Naive thymus-derived CD4-positive, alpha-beta T cell (primary cell): ENCODE measurements around the gene TRIB2. TPM values are rescaled to one million over a fixed set of nuclear protein-coding genes. Genes with fewer than 3 reads are reported as not detected.

Source experiments
- ATAC-seq: fragments of 150-1000 bp; cut with Tn5 transposase; 2 replicates; pipeline ENCODE4 v1.10.0; 2021; ENCODE audit warnings: mild to moderate bottlenecking, moderate library complexity
- CTCF ChIA-PET: fragments of 350-600 bp; sonication (Branson Sonifier 250); formaldehyde crosslinking; loops from one replicate; lab custom pipeline; 2021; ENCODE audit warnings: antibody characterized with exemption; lab: Charles Lee
- POLR2A ChIA-PET: fragments of 350-600 bp; sonication (Branson Sonifier 250); formaldehyde crosslinking; loops from one replicate; lab custom pipeline; 2021; ENCODE audit warnings: antibody characterized with exemption, inconsistent platforms; lab: Charles Lee
- DNase-seq, 9 donors: peaks; one replicate each; pipeline versions ENCODE4 v3.0.0 to v3.0.0-alpha.2; 2020 to 2022; ENCODE audit warnings: mixed read lengths in 1 of 9
- H3K27ac ChIP-seq: one replicate; pipeline ENCODE4 v1.7.0; 2013; ENCODE audit warnings: mild to moderate bottlenecking, low read depth, low read length, moderate library complexity
- H3K27me3 ChIP-seq, 2 donors: one replicate each; pipeline ENCODE4 v1.7.0; 2013; ENCODE audit warnings: low read length in 2 of 2, mild to moderate bottlenecking in 2 of 2, moderate library complexity in 2 of 2; ENCODE audit not compliant: control insufficient read depth in 2 of 2, insufficient read depth in 2 of 2
- H3K36me3 ChIP-seq, 3 experiments: 1 replicate in 2 of 3; 2 replicates in 1 of 3; pipeline ENCODE4 v1.7.0; 2013; ENCODE audit warnings: low read length in 3 of 3, mild to moderate bottlenecking in 3 of 3, moderate library complexity in 1 of 3; ENCODE audit not compliant: insufficient read depth in 3 of 3, control insufficient read depth in 2 of 3
- H3K4me1 ChIP-seq, 2 donors: one replicate each; pipeline ENCODE4 v1.7.0; 2013; ENCODE audit warnings: low read length in 2 of 2, mild to moderate bottlenecking in 2 of 2, moderate library complexity in 1 of 2; ENCODE audit not compliant: control insufficient read depth in 2 of 2, insufficient read depth in 2 of 2
- H3K4me3 ChIP-seq: 2 replicates; pipeline ENCODE4 v1.7.0; 2013; ENCODE audit warnings: mild to moderate bottlenecking, low read length
- H3K9me3 ChIP-seq, 3 experiments: 1 replicate in 2 of 3; 2 replicates in 1 of 3; pipeline ENCODE4 v1.7.0; 2013; ENCODE audit warnings: low read length in 3 of 3; ENCODE audit not compliant: control insufficient read depth in 2 of 3
- H3K27ac Mint-ChIP-seq, 9 donors: one replicate each; pipeline ENCODE4 v1.8.0; 2020 to 2022; ENCODE audit warnings: mixed read lengths in 9 of 9, mild to moderate bottlenecking in 8 of 9, moderate library complexity in 5 of 9, inconsistent platforms in 2 of 9
- H3K27me3 Mint-ChIP-seq, 5 donors: one replicate each; pipeline ENCODE4 v1.8.0; 2021 to 2022; ENCODE audit warnings: mixed read lengths in 5 of 5, mild to moderate bottlenecking in 1 of 5
- H3K36me3 Mint-ChIP-seq, 5 donors: one replicate each; pipeline ENCODE4 v1.8.0; 2020 to 2022; ENCODE audit warnings: mixed read lengths in 5 of 5, mild to moderate bottlenecking in 3 of 5, inconsistent platforms in 1 of 5
- H3K4me1 Mint-ChIP-seq, 7 donors: one replicate each; pipeline ENCODE4 v1.8.0; 2020 to 2022; ENCODE audit warnings: mixed read lengths in 7 of 7, mild to moderate bottlenecking in 3 of 7, inconsistent platforms in 1 of 7
- H3K4me3 Mint-ChIP-seq, 10 donors: one replicate each; pipeline ENCODE4 v1.8.0; 2020 to 2022; ENCODE audit warnings: mild to moderate bottlenecking in 10 of 10, mixed read lengths in 10 of 10, moderate library complexity in 6 of 10, inconsistent platforms in 2 of 10
- H3K9me3 Mint-ChIP-seq, 11 donors: one replicate each; pipeline ENCODE4 v1.8.0; 2020 to 2022; ENCODE audit warnings: mixed read lengths in 11 of 11, mild to moderate bottlenecking in 4 of 11, inconsistent platforms in 1 of 11, moderate library complexity in 1 of 11
- intact Hi-C, 2 donors: fragments of 100-400 bp; cut with micrococcal nuclease; formaldehyde crosslinking; loops; one replicate each; pipeline ENCODE4 v1.15.1; 2023
- polyA plus RNA-seq, 2 donors: library from polyadenylated mRNA; unstranded; fragments of 300-500 nt; fragmentation: Illumina TruSeq; gene quantifications; one replicate each; pipeline ENCODE4 v1.2.3, GENCODE V29; 2021
- total RNA-seq, 6 experiments: library from RNA in 5 of 6; stranded (reverse) in 5 of 6; gene quantifications; 1 replicate in 5 of 6; 2 replicates in 1 of 6; pipeline ENCODE4 v1.2.3 and lab custom pipeline; 2021 to 2026

The TRIB2 gene
- total and polyA plus RNA-seq, 7 experiments from 2014 or later: 41.3 to 125 (median 90.7) TPM

DNA sequence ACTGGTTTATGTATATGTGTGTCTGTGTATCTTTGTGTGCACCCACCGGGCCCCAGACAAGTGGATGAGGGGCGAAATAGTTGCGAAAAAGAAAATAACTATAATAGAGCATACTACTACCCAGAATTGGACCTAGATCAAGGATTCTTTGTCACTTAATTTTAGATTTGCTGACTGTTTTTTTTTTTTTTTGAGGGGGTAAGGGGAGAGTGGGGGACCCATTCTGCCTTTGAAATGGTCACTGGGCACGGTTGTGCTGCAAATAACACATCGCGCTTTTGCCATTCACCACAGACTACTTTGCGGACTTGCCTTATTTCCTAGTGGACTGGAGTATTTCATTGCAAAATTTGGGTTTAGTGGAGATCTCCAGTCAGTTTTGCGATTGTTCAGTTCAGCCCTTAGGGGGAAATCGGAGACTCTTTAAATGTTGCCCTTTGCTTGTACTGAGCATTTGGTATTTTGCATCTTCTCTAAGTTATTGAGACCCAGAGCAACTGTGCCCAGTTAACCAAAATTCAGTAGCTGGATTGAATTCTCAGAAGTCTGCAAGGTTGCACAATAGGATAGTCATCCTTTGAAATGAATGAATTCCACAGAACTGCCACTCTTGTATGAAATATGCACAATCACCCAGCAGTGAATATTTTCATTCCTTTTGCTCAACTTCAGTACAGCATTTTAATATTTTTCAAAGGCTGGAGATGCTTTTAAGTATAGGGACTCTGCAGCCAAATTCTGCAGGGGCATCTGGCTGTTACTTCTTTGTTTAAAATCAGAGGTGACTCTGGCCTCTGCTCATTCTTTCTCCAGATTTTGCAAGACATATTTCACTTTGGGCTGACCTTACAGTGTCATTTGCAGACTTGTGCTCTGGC, 2.9 kb downstream of the TRIB2 start:
- Histone ChIP-seq H3K4me1 (peaks cover 22 to 40% of the 10 kb centered on the region in 2 donors), H3K9me3 (no peaks in the 10 kb centered on the region), H3K36me3 (peaks cover 7 to 39% (median 9%) of the 10 kb centered on the region in 3 experiments), H3K4me3 (peak overlapping the region; percentile 86), H3K27ac (peak overlapping the region; percentile 88), H3K27me3 (no peaks in the 10 kb centered on the region)
- CTCF ChIA-PET: interaction anchor here (0.7 to 2.9 kb wide), 5 partner anchors 10 to 305 kb away, joined by 3 to 19 read pairs (median 7); no protein-coding TSS in a partner anchor
- ATAC-seq: no peak
- DNase-seq: no peak
- Mint-ChIP-seq H3K27me3 (peaks cover 0 to 15% (median 0%) of the 10 kb centered on the region in 5 donors), H3K4me1 (peaks cover 54 to 72% (median 70%) of the 10 kb centered on the region in 7 donors), H3K36me3 (peaks cover 14 to 46% (median 17%) of the 10 kb centered on the region in 5 donors), H3K9me3 (peaks cover 0 to 4% (median 0%) of the 10 kb centered on the region in 11 donors), H3K27ac (peak overlapping the region; percentile 81 to 97 (median 93)), H3K4me3 (peak overlapping the region; percentile 88 to 100 (median 99))
- POLR2A ChIA-PET: interaction anchor here (0.6 to 2.7 kb wide), 3 partner anchors 10 to 234 kb away, joined by 3 to 14 read pairs (median 8); no protein-coding TSS in a partner anchor
- intact Hi-C loops: loop anchor here (1.0 to 10.0 kb wide), 14 partner anchors 9 to 1565 kb away; partner anchors contain the start of genes LPIN1 (in 1 of the 2), ROCK2 (in 1 of the 2) and SLC66A3 (in 1 of the 2)

DNA sequence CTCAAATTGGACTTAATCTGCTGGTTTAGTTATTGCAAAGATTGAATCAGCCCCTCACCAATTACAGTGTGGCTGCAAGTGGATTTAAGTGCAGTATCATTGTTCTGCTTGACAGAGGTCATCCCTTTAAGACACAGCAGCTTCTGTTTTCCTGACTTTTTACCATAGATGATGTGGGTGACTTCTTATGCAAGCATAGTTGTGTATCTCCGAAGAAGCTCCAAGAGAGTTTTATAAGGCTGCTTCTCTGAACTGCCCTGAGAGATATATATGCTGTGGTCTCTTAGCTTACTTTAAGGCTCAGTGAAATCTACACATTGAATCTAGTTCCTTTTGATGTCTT, 3.5 kb downstream of the TRIB2 start:
- Mint-ChIP-seq H3K27me3 (peaks cover 0 to 15% (median 0%) of the 10 kb centered on the region in 5 donors), H3K27ac (peak overlapping the region in 6 of 9 donors; percentile 4 to 96 (median 64)), H3K4me3 (peak overlapping the region; percentile 88 to 100 (median 99)), H3K4me1 (peaks cover 57 to 72% (median 70%) of the 10 kb centered on the region in 7 donors), H3K9me3 (peaks cover 0 to 4% (median 0%) of the 10 kb centered on the region in 11 donors), H3K36me3 (peaks cover 20 to 52% (median 23%) of the 10 kb centered on the region in 5 donors)
- intact Hi-C loops: loop anchor here in 1 of 2 donors (1.0 to 10.0 kb wide), 2 partner anchors 8 to 1565 kb away; partner anchors contain the start of gene SLC66A3
- DNase-seq (no peak), ATAC-seq (no peak)
- no peaks in the 10 kb centered on the region for H3K9me3 ChIP-seq
- peak overlapping the region; percentile 88 for H3K27ac ChIP-seq
- peaks cover 22 to 37% of the 10 kb centered on the region in 2 donors for H3K4me1 ChIP-seq
- ChIA-PET POLR2A (interaction anchor here (0.6 to 2.7 kb wide), 5 partner anchors 9 to 417 kb away, joined by 3 to 14 read pairs (median 7); no protein-coding TSS in a partner anchor), CTCF (interaction anchor here (0.7 to 2.9 kb wide), 8 partner anchors 11 to 306 kb away, joined by 3 to 19 read pairs (median 4); no protein-coding TSS in a partner anchor)
- H3K4me3 ChIP-seq: peak overlapping the region; percentile 86
- H3K27me3 ChIP-seq: no peaks in the 10 kb centered on the region
- H3K36me3 ChIP-seq: peaks cover 12 to 45% (median 15%) of the 10 kb centered on the region in 3 experiments

DNA sequence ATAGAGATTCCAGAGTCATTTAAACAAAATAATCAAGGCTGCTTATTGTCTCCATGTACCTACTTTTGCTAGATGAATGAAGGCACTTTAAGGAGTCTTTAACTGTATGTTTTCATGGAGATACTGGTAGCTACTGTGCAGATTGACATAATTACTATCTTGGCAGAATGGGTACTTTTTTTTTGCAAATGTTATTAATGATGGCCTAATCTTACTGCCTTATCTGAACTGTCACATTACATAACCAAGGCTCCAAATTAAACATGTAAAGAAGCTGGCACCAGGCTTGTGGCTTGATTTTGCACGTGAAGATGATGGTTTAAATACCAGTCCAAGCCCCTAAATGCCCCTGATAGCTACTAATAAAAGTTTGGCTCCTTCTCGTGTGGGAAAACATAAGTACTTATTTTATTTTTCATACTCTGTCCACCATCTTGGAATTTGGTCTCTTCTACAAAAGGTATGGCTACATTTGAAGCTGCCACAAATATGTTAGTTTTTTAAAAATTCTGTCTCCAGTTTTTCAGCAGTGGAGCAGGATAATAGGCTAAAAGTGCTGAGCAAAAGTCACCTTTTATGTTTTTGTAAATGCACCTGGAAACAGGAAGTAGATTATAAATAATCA, 4.1 kb downstream of the TRIB2 start:
- intact Hi-C loops: loop anchor here in 1 of 2 donors (1.0 to 10.0 kb wide), 2 partner anchors 7 to 1566 kb away; partner anchors contain the start of gene SLC66A3

GRCh38 chr2:12721566-12722446, 5.1 kb downstream of the TRIB2 start:
- Histone ChIP-seq H3K9me3 (no peaks in the 10 kb centered on the region), H3K36me3 (peaks cover 18 to 60% (median 23%) of the 10 kb centered on the region in 3 experiments), H3K27me3 (no peaks in the 10 kb centered on the region), H3K27ac (peak overlapping the region; percentile 3), H3K4me1 (peaks cover 27 to 46% of the 10 kb centered on the region in 2 donors), H3K4me3 (peak overlapping the region; percentile 86)
- CTCF ChIA-PET: interaction anchor here (0.8 to 2.9 kb wide), 6 partner anchors 206 to 307 kb away, joined by 3 to 19 read pairs (median 6); no protein-coding TSS in a partner anchor
- ATAC-seq (no peak), DNase-seq (no peak)
- Mint-ChIP-seq H3K27ac (peak overlapping the region in 8 of 9 donors; percentile 55 to 96 (median 66)), H3K36me3 (peaks cover 21 to 68% (median 26%) of the 10 kb centered on the region in 5 donors), H3K9me3 (peaks cover 0 to 1% (median 0%) of the 10 kb centered on the region in 11 donors), H3K27me3 (peaks cover 0 to 15% (median 0%) of the 10 kb centered on the region in 5 donors), H3K4me3 (peak overlapping the region; percentile 88 to 100 (median 99)), H3K4me1 (peaks cover 61 to 77% (median 76%) of the 10 kb centered on the region in 7 donors)
- intact Hi-C loops: loop anchor here in 1 of 2 donors (10.0 kb wide), 1 partner anchor 1567 kb away; the partner anchor contains the start of gene SLC66A3
- POLR2A ChIA-PET: interaction anchor here (0.5 to 2.7 kb wide), 8 partner anchors 8 to 617 kb away, joined by 3 to 14 read pairs (median 4); no protein-coding TSS in a partner anchor

More for the DNA sequence above, 4.1 kb downstream of the TRIB2 start:
- ATAC-seq (no peak), DNase-seq (no peak)
- Histone ChIP-seq H3K4me1 (peaks cover 21 to 36% of the 10 kb centered on the region in 2 donors), H3K9me3 (no peaks in the 10 kb centered on the region), H3K27me3 (no peaks in the 10 kb centered on the region), H3K36me3 (peaks cover 16 to 51% (median 16%) of the 10 kb centered on the region in 3 experiments), H3K27ac (peak overlapping the region; percentile 3), H3K4me3 (peak overlapping the region; percentile 86)
- H3K4me3 Mint-ChIP-seq: peak overlapping the region; percentile 88 to 100 (median 99)
- H3K9me3 Mint-ChIP-seq: peaks cover 0 to 4% (median 0%) of the 10 kb centered on the region in 11 donors
- peak overlapping the region in 7 of 9 donors; percentile 4 to 96 (median 55) for H3K27ac Mint-ChIP-seq
- CTCF ChIA-PET: interaction anchor here (0.7 to 2.9 kb wide), 9 partner anchors 12 to 306 kb away, joined by 3 to 19 read pairs (median 4); no protein-coding TSS in a partner anchor
- H3K36me3 Mint-ChIP-seq: peaks cover 21 to 58% (median 25%) of the 10 kb centered on the region in 5 donors
- POLR2A ChIA-PET: interaction anchor here (0.5 to 2.7 kb wide), 6 partner anchors 9 to 417 kb away, joined by 3 to 14 read pairs (median 6); no protein-coding TSS in a partner anchor
- H3K27me3 Mint-ChIP-seq: peaks cover 0 to 15% (median 0%) of the 10 kb centered on the region in 5 donors
- peaks cover 54 to 71% (median 70%) of the 10 kb centered on the region in 7 donors for H3K4me1 Mint-ChIP-seq
